ENCODE data around the gene OR51B2.
"Not testable (repeated sequence)": the region's sequence is repeated elsewhere in the genome, so short reads cannot be mapped to it uniquely, and the experiment has no call there.

OR51B2 gene

DNA sequence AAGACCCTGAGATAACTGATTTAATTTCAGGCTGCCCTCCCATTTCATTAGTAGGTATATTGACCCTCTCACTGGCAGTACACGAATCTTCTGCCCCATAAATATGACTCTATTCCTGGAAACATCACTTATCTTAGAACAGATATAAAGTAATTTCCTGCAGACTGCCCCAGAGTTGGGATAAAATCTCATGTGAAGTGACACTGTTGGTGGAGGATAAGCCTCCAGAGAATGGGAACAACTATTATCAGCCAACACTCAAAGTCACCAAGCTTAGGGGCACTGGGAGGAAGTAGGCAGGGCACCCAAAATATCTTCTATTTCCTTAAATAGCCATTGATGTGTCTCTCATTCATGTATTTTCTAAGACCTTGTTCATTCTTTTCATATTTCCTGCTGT is 11.1 kb upstream of the OR51B2 start:
- H3K4me3 ChIP-seq (ENCODE audit: low read depth, low read length), result no peak overlapping the region
- DNase-seq, result no peak
- no peaks in the 10 kb centered on the region for H3K9me3 ChIP-seq (ENCODE audit: severe bottlenecking)
- H3K27me3 ChIP-seq (ENCODE audit: insufficient read depth, low read depth, severe bottlenecking), result peaks cover 40% of the 10 kb centered on the region
- H3K27ac ChIP-seq, result no peak overlapping the region
- TF ChIP-seq, protein P1, sequence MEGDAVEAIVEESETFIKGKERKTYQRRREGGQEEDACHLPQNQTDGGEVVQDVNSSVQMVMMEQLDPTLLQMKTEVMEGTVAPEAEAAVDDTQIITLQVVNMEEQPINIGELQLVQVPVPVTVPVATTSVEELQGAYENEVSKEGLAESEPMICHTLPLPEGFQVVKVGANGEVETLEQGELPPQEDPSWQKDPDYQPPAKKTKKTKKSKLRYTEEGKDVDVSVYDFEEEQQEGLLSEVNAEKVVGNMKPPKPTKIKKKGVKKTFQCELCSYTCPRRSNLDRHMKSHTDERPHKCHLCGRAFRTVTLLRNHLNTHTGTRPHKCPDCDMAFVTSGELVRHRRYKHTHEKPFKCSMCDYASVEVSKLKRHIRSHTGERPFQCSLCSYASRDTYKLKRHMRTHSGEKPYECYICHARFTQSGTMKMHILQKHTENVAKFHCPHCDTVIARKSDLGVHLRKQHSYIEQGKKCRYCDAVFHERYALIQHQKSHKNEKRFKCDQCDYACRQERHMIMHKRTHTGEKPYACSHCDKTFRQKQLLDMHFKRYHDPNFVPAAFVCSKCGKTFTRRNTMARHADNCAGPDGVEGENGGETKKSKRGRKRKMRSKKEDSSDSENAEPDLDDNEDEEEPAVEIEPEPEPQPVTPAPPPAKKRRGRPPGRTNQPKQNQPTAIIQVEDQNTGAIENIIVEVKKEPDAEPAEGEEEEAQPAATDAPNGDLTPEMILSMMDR (IDR thresholded peaks at IDR 0.05; ENCODE audit: low read depth, low read length), result no peak
- no peaks in the 10 kb centered on the region for H3K36me3 ChIP-seq

DNA sequence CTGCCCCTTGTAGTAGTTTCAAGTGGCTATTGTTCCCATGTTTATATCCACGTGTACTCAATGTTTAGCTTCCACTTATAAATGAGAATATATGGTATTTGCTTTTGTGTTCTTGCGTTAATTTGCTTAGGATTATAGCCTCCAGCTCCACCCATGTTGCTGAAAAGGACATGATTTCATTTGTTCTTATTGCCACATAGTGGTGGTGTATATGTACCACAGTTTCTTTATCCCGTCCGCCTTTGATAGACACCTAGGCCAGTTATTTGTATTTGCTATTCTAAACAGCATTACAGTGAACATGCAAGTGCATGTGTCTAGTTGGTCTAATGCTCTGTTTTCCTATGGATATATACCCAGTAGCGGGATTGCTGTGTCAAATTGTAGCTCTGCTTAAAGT is 6.8 kb downstream of the OR51B2 start:
- TF ChIP-seq, protein P1 (IDR thresholded peaks at IDR 0.05; ENCODE audit: low read depth, low read length), result no peak
- H3K27me3 ChIP-seq (ENCODE audit: insufficient read depth, low read depth, severe bottlenecking), result peaks cover 39% of the 10 kb centered on the region
- no peaks in the 10 kb centered on the region for H3K36me3 ChIP-seq
- H3K4me3 ChIP-seq (ENCODE audit: low read depth, low read length), result no peak overlapping the region
- H3K27ac ChIP-seq, result no peak overlapping the region
- no peak for DNase-seq
- H3K9me3 ChIP-seq (ENCODE audit: severe bottlenecking), result peaks cover 3% of the 10 kb centered on the region

DNA sequence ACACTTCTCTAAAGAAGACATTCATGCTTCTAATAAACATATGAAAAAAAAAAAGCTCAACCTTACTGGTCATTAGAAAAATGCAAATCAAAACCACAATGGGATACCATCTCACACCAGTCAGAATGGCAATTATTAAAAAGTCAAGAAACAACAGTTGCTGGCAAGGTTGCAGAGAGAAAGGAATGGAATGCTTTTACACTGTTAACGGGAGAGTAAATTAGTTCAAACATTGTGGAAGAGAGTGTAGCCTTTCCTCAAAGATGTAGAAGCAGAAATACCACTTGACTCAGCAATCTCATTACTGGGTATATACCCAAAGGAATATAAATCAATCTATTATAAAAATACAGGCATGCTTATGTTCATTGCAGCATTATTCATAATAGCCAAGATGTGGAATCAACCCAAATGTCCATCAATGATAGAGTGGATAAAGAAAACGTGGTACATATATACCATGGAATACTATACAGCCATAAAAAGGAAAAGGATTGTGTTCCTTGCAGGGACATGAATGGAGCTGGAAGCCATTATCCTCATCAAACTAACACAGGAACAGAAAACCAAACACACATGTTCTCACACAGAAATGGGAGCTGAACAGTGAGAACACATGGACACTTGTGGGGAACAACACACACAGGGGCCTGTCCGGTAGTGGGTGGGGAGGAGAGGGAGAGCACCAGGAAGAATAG is 10.6 kb downstream of the OR51B2 start:
- H3K9me3 ChIP-seq (ENCODE audit: severe bottlenecking); H3K36me3 ChIP-seq: not testable (repeated sequence)

DNA sequence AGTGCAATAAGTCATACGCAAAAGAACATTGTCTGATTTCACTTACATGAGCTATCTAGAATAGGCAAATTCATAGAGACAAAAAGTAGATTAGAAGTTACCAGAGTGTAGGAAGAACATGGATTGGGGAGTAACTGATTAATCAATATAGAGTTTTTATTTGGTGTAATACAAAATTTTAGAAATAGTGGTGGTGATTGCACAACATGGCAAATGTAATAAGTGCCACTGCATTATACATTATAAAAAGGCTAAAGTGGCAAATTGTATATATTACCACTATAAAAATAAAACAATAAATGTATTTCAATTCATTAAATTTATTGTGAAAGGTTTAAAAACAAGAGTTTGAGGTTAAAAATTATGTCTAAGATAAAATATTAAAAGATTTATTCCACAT is 13.7 kb downstream of the OR51B2 start:
- Histone ChIP-seq H3K4me3 (ENCODE audit: low read depth, low read length) (no peak overlapping the region), H3K9me3 (ENCODE audit: severe bottlenecking) (peaks cover 3% of the 10 kb centered on the region), H3K36me3 (no peaks in the 10 kb centered on the region), H3K27ac (no peak overlapping the region), H3K27me3 (ENCODE audit: insufficient read depth, low read depth, severe bottlenecking) (peaks cover 58% of the 10 kb centered on the region)
- TF ChIP-seq, protein P1 (IDR thresholded peaks at IDR 0.05; ENCODE audit: low read depth, low read length), result no peak
- DNase-seq, result no peak

More for the DNA sequence above, 10.6 kb downstream of the OR51B2 start:
- H3K27me3 ChIP-seq (ENCODE audit: insufficient read depth, low read depth, severe bottlenecking), result peaks cover 52% of the 10 kb centered on the region
- DNase-seq; H3K4me3 ChIP-seq (ENCODE audit: low read depth, low read length); H3K27ac ChIP-seq: not testable (repeated sequence)

DNA sequence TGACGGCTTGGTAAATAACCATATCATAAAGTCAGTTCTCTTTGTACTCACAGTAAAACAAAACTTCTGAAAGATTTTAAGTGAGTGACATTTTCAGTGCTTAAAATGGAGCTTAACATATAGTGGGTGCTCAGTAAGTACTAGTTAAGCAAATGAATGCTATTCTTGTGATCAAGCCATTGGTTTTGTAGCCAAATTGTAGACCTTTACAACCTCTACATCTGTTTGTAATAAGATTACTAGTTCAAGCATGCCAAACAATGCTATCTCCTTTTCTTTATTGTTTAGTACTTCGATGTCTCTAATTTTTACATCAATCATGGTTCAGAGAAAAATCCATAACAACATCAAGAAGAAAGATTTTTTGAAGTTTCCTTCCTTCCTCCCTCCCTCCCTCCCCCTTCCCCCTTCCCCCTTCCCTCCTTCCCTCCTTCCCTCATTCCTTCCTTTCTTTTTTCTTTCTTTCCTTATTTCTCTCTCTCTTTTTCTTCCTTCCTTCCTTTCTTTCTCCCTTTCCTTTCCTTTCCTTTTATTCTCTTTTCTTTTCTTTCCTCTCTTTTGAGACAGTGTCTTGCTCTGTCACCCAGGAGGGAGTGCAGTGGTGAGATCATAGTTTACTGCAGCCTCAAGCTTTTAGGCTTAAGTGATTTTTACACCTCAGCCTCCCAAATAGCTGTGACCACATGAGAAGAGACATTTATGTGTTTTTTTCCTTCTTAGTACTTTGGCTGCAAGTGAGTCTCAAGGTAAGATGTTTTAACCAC is 16.7 kb downstream of the OR51B2 start:
- TF ChIP-seq, protein P1 (IDR thresholded peaks at IDR 0.05; ENCODE audit: low read depth, low read length), result no peak
- H3K36me3 ChIP-seq, result no peaks in the 10 kb centered on the region
- DNase-seq, result no peak
- H3K9me3 ChIP-seq (ENCODE audit: severe bottlenecking), result no peaks in the 10 kb centered on the region
- H3K27me3 ChIP-seq (ENCODE audit: insufficient read depth, low read depth, severe bottlenecking), result peaks cover 78% of the 10 kb centered on the region
- no peak overlapping the region for H3K4me3 ChIP-seq (ENCODE audit: low read depth, low read length)
- no peak overlapping the region for H3K27ac ChIP-seq

DNA sequence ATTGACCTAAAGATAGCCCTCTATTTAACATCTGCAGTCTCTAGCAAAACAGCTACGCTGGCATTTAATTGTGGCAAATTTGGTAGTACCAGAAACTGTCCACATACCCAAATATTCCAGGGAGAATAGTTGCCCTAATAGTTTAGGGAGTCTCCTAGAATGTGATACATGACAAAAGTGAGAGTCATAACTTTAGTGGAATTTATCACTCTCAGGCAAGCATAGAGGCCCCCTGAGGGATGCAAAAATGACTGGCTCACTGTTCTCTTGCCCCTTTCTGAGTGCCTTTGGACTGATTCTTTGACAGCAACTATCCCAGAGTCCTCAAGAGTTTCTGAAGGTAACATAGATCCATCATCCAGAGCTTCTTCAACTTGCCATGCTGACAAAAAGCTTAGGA is 20.1 kb downstream of the OR51B2 start:
- no peaks in the 10 kb centered on the region for H3K36me3 ChIP-seq
- no peak overlapping the region for H3K27ac ChIP-seq
- H3K9me3 ChIP-seq (ENCODE audit: severe bottlenecking), result no peaks in the 10 kb centered on the region
- H3K27me3 ChIP-seq (ENCODE audit: insufficient read depth, low read depth, severe bottlenecking), result peaks cover 79% of the 10 kb centered on the region
- TF ChIP-seq, protein P1 (IDR thresholded peaks at IDR 0.05; ENCODE audit: low read depth, low read length), result no peak
- no peak overlapping the region for H3K4me3 ChIP-seq (ENCODE audit: low read depth, low read length)
- no peak for DNase-seq

All from WERI-Rb-1 (cell line).